Esophagus muscularis mucosa (tissue), 4 donors: Measurements from ENCODE around the gene THBS1. TPM values are rescaled to one million over a fixed set of nuclear protein-coding genes. Genes with fewer than 3 reads are reported as not detected.
A peak's percentile ranks its signal among the peaks of the same experiment; 100 is the strongest.

Experiments used
- DNase-seq: peaks from one replicate; pipeline ENCODE4 v3.0.0-alpha.2; 2017; ENCODE audit errors: extremely low spot score
- H3K27ac ChIP-seq, 4 donors: fragments of 200-600 bp; sonication (generic); replicated peaks in 1 of 4; 1 replicate in 3 of 4; 2 replicates in 1 of 4; pipeline ENCODE4 v1.5.1; 2016 to 2019; ENCODE audit warnings: mild to moderate bottlenecking in 1 of 4
- H3K27me3 ChIP-seq, 4 donors: fragments of 200-600 bp; sonication (generic); one replicate each; pipeline versions ENCODE4 v1.5.1 to v1.6.0; 2016 to 2019
- H3K36me3 ChIP-seq, 4 donors: fragments of 200-600 bp; sonication (generic); one replicate each; pipeline ENCODE4 v1.5.1; 2016 to 2019
- H3K4me1 ChIP-seq, 4 donors: fragments of 200-600 bp; sonication (generic); one replicate each; pipeline ENCODE4 v1.5.1; 2016 to 2019
- H3K4me3 ChIP-seq, 4 donors: fragments of 200-600 bp; sonication (generic); 1 replicate in 2 of 4; 2 replicates in 2 of 4; pipeline ENCODE4 v1.5.1; 2016 to 2019; ENCODE audit warnings: mild to moderate bottlenecking in 4 of 4, moderate library complexity in 1 of 4
- H3K9me3 ChIP-seq, 4 donors: fragments of 200-600 bp; sonication (generic); 1 replicate in 3 of 4; 2 replicates in 1 of 4; pipeline ENCODE4 v1.5.1; 2016 to 2019
- CTCF ChIP-seq, 3 experiments: fragments of 200-600 bp in 2 of 3; fragments of 450-650 bp in 1 of 3; sonication (generic) in 2 of 3; IDR thresholded peaks; one replicate each; pipeline ENCODE4 v1.5.1; 2017 to 2019; ENCODE audit warnings: antibody characterized with exemption in 3 of 3, mild to moderate bottlenecking in 2 of 3, moderate library complexity in 1 of 3
- EP300 ChIP-seq: sonication (generic); formaldehyde crosslinking; IDR thresholded peaks from one replicate; pipeline ENCODE4 v1.6.1; 2017; ENCODE audit warnings: antibody characterized with exemption
- POLR2A ChIP-seq: fragments of 450-650 bp; IDR thresholded peaks from one replicate; pipeline ENCODE4 v1.6.1; 2017; ENCODE audit warnings: antibody characterized with exemption, moderate library complexity, mild to moderate bottlenecking, low read depth
- POLR2AphosphoS5 ChIP-seq, 2 donors: sonication (generic); formaldehyde crosslinking; IDR thresholded peaks; one replicate each; pipeline ENCODE4 v1.6.1; 2017; ENCODE audit warnings: antibody characterized with exemption in 2 of 2
- WGBS: methylation state at CpG from one replicate; pipeline ENCODE4 v1.1.5; 2018; 5-methylcytosine and 5-hydroxymethylcytosine counted together
- intact Hi-C: fragments of 100-400 bp; cut with DNase I; formaldehyde crosslinking; loops from one replicate; pipeline ENCODE4 v1.15.1; 2023
- total RNA-seq, 4 donors: library from RNA; depleted of rRNA; stranded (reverse); fragments of >200 nt; gene quantifications; one replicate each; pipeline versions ENCODE4 v1.1.0 to v1.2.1, GENCODE V29; 2016

THBS1 gene
- total RNA-seq, 4 donors from 2014 or later = 188 to 4,072 (median 270) TPM

GRCh38 chr15:39597751-39598185 is 16.9 kb downstream of the THBS1 start:
- WGBS = 83% methylated on average over 6 of the region's 6 CpGs
- Histone ChIP-seq H3K4me3 (no peak overlapping the region), H3K36me3 (peaks cover 21 to 43% (median 38%) of the 10 kb centered on the region in 4 donors), H3K9me3 (no peaks in the 10 kb centered on the region), H3K27ac (peak overlapping the region; percentile 8 to 58 (median 53)), H3K4me1 (peaks cover 0 to 61% (median 51%) of the 10 kb centered on the region in 4 donors), H3K27me3 (no peaks in the 10 kb centered on the region)
- no peak for DNase-seq
- TF ChIP-seq POLR2A = no peak
- no peak for TF ChIP-seq EP300
- peak in 1 of 2 donors; percentile 80 for TF ChIP-seq POLR2AphosphoS5 (IDR thresholded peaks at IDR 0.05)
- TF ChIP-seq CTCF (IDR thresholded peaks at IDR 0.05) = no peak
- intact Hi-C loops = no loop called here

GRCh38 chr15:39598186-39598850 is 17.4 kb downstream of the THBS1 start:
- intact Hi-C loops = no loop called here
- TF ChIP-seq POLR2AphosphoS5 (IDR thresholded peaks at IDR 0.05) (no peak), CTCF (IDR thresholded peaks at IDR 0.05) (no peak), POLR2A (peak; percentile 8)
- H3K27me3 ChIP-seq = no peaks in the 10 kb centered on the region
- H3K4me3 ChIP-seq = no peak overlapping the region
- no peaks in the 10 kb centered on the region for H3K9me3 ChIP-seq
- peaks cover 15 to 37% (median 33%) of the 10 kb centered on the region in 4 donors for H3K36me3 ChIP-seq
- 35% methylated on average over 3 of the region's 3 CpGs for WGBS
- H3K27ac ChIP-seq = peak overlapping the region; percentile 53 to 66 (median 56)
- peaks cover 0 to 56% (median 45%) of the 10 kb centered on the region in 4 donors for H3K4me1 ChIP-seq
- no peak for DNase-seq

GRCh38 chr15:39598958-39599845 is 18.3 kb downstream of the THBS1 start:
- peak overlapping the region; percentile 53 to 66 (median 56) for H3K27ac ChIP-seq
- TF ChIP-seq POLR2A (no peak), EP300 (no peak), POLR2AphosphoS5 (IDR thresholded peaks at IDR 0.05) (peak in 1 of 2 donors; percentile 1)
- intact Hi-C loops = no loop called here
- peaks cover 9 to 28% (median 24%) of the 10 kb centered on the region in 4 donors for H3K36me3 ChIP-seq
- 64% methylated on average over 12 of the region's 12 CpGs for WGBS
- H3K4me1 ChIP-seq = peaks cover 0 to 48% (median 38%) of the 10 kb centered on the region in 4 donors
- no peak overlapping the region for H3K4me3 ChIP-seq
- H3K9me3 ChIP-seq = no peaks in the 10 kb centered on the region
- H3K27me3 ChIP-seq = no peaks in the 10 kb centered on the region
- DNase-seq = no peak

GRCh38 chr15:39599871-39600270 is 19.0 kb downstream of the THBS1 start:
- TF ChIP-seq POLR2A (no peak), CTCF (IDR thresholded peaks at IDR 0.05) (no peak), POLR2AphosphoS5 (IDR thresholded peaks at IDR 0.05) (no peak), EP300 (no peak)
- peak overlapping the region; percentile 16 to 58 (median 53) for H3K27ac ChIP-seq
- H3K27me3 ChIP-seq = no peaks in the 10 kb centered on the region
- no peaks in the 10 kb centered on the region for H3K9me3 ChIP-seq
- H3K4me3 ChIP-seq = no peak overlapping the region
- 29% methylated on average over 2 of the region's 2 CpGs for WGBS
- peaks cover 6 to 22% (median 17%) of the 10 kb centered on the region in 4 donors for H3K36me3 ChIP-seq
- peaks cover 0 to 45% (median 31%) of the 10 kb centered on the region in 4 donors for H3K4me1 ChIP-seq
- no peak for DNase-seq
- intact Hi-C loops = no loop called here

GRCh38 chr15:39602143-39602542 is 21.3 kb downstream of the THBS1 start:
- 94% methylated on average over 5 of the region's 5 CpGs for WGBS
- TF ChIP-seq EP300 = no peak
- no peak for TF ChIP-seq POLR2A
- TF ChIP-seq CTCF (IDR thresholded peaks at IDR 0.05) = no peak
- no peak for TF ChIP-seq POLR2AphosphoS5 (IDR thresholded peaks at IDR 0.05)
- DNase-seq = no peak
- no peak overlapping the region for H3K4me3 ChIP-seq
- no peaks in the 10 kb centered on the region for H3K36me3 ChIP-seq
- no peaks in the 10 kb centered on the region for H3K27me3 ChIP-seq
- H3K9me3 ChIP-seq = no peaks in the 10 kb centered on the region
- intact Hi-C loops = no loop called here
- no peak overlapping the region for H3K27ac ChIP-seq
- H3K4me1 ChIP-seq = peaks cover 0 to 28% (median 17%) of the 10 kb centered on the region in 4 donors
